B cell (primary cell): ENCODE measurements around the gene HSD11B2. TPM values are rescaled to one million over a fixed set of nuclear protein-coding genes. Genes with fewer than 3 reads are reported as not detected.

Experiments used
- ATAC-seq: fragments of 200-7000 bp; cut with Tn5 transposase; one replicate; pipeline ENCODE4 v1.10.0; 2021; ENCODE audit warnings: low read depth, mild to moderate bottlenecking, moderate number of reproducible peaks, moderate library complexity
- CTCF ChIA-PET: fragments of 350-600 bp; sonication (Branson Sonifier 250); formaldehyde crosslinking; loops from one replicate; lab custom pipeline; 2021; ENCODE audit warnings: antibody characterized with exemption, inconsistent platforms; lab: Charles Lee
- POLR2A ChIA-PET: fragments of 350-600 bp; sonication (Branson Sonifier 250); formaldehyde crosslinking; loops from one replicate; lab custom pipeline; 2021; ENCODE audit warnings: antibody characterized with exemption; lab: Charles Lee
- DNase-seq: peaks from one replicate; pipeline ENCODE4 v3.0.0; 2013
- H2AFZ ChIP-seq: 2 replicates; pipeline ENCODE4 v1.6.1; 2012; ENCODE audit warnings: mild to moderate bottlenecking, low read depth, low read length; ENCODE audit not compliant: insufficient read depth, poor library complexity, severe bottlenecking
- H3K27ac ChIP-seq, 2 donors: 1 replicate in 1 of 2; 2 replicates in 1 of 2; pipeline ENCODE4 v1.5.1; 2012 to 2013; ENCODE audit warnings: low read length in 2 of 2, mild to moderate bottlenecking in 2 of 2, moderate library complexity in 1 of 2
- H3K27me3 ChIP-seq, 4 experiments: fragments of 200-600 bp in 1 of 4; sonication (generic) in 1 of 4; replicated peaks in 1 of 4; 1 replicate in 2 of 4; 2 replicates in 2 of 4; pipeline versions ENCODE4 v1.6.1 to v1.7.0; 2013 to 2016; ENCODE audit warnings: low read length in 3 of 4, mild to moderate bottlenecking in 2 of 4, mixed read lengths in 1 of 4, moderate library complexity in 1 of 4; ENCODE audit not compliant: insufficient read depth in 4 of 4, control insufficient read depth in 3 of 4; ENCODE audit errors: control extremely low read depth in 1 of 4
- H3K36me3 ChIP-seq, 2 experiments: replicated peaks in 1 of 2; 1 replicate in 1 of 2; 2 replicates in 1 of 2; pipeline versions ENCODE4 v1.6.1 to v1.7.1; 2013; ENCODE audit warnings: low read length in 1 of 2; ENCODE audit not compliant: insufficient read depth in 2 of 2, control insufficient read depth in 1 of 2; ENCODE audit errors: control extremely low read depth in 1 of 2, extremely low read depth in 1 of 2
- H3K4me1 ChIP-seq, 2 donors: fragments of 200-600 bp in 1 of 2; sonication (generic) in 1 of 2; 1 replicate in 1 of 2; 2 replicates in 1 of 2; pipeline versions ENCODE4 v1.5.1 to v1.6.1; 2013 to 2017; ENCODE audit warnings: low read length in 2 of 2; ENCODE audit not compliant: control insufficient read depth in 2 of 2, insufficient read depth in 2 of 2
- H3K4me2 ChIP-seq: replicated peaks from 2 replicates; pipeline ENCODE3; 2012; ENCODE audit warnings: mild to moderate bottlenecking, low read depth, low read length; ENCODE audit not compliant: poor library complexity, severe bottlenecking
- H3K4me3 ChIP-seq, 5 experiments: fragments of 200-600 bp in 1 of 5; sonication (generic) in 1 of 5; 1 replicate in 3 of 5; 2 replicates in 2 of 5; pipeline versions ENCODE4 v1.5.1 to v1.7.0; 2011 to 2016; ENCODE audit warnings: low read length in 4 of 5, mild to moderate bottlenecking in 4 of 5, low read depth in 2 of 5, control low read depth in 1 of 5, moderate library complexity in 1 of 5; ENCODE audit not compliant: insufficient read depth in 1 of 5; ENCODE audit errors: control extremely low read depth in 1 of 5, extremely low read depth in 1 of 5
- H3K79me2 ChIP-seq: fragments of 200-600 bp; sonication (generic); one replicate; pipeline ENCODE4 v1.6.0; 2016; ENCODE audit warnings: low read length; ENCODE audit not compliant: control insufficient read depth, insufficient read depth
- H3K9ac ChIP-seq: fragments of 200-600 bp; sonication (generic); 2 replicates; pipeline ENCODE4 v1.6.1; 2017; ENCODE audit warnings: mild to moderate bottlenecking, low read length, moderate library complexity
- H3K9me3 ChIP-seq, 3 donors: one replicate each; pipeline versions ENCODE4 v1.6.1 to v1.7.1; 2013; ENCODE audit warnings: low read length in 2 of 3; ENCODE audit not compliant: control insufficient read depth in 2 of 3, insufficient read depth in 1 of 3; ENCODE audit errors: control extremely low read depth in 1 of 3
- H4K20me1 ChIP-seq: 2 replicates; pipeline ENCODE4 v1.6.0; 2012; ENCODE audit warnings: mild to moderate bottlenecking, low read length; ENCODE audit not compliant: insufficient read depth, control insufficient read depth, poor library complexity, severe bottlenecking
- H3K27ac Mint-ChIP-seq: one replicate; pipeline ENCODE4 v1.8.0; 2021; ENCODE audit warnings: mixed read lengths
- H3K27me3 Mint-ChIP-seq: one replicate; pipeline ENCODE4 v1.8.0; 2021; ENCODE audit warnings: mixed read lengths
- H3K4me1 Mint-ChIP-seq: one replicate; pipeline ENCODE4 v1.8.0; 2021; ENCODE audit warnings: mixed read lengths
- H3K4me3 Mint-ChIP-seq: one replicate; pipeline ENCODE4 v1.8.0; 2021; ENCODE audit warnings: mixed read lengths
- H3K9me3 Mint-ChIP-seq: one replicate; pipeline ENCODE4 v1.8.0; 2022; ENCODE audit warnings: mixed read lengths; ENCODE audit not compliant: insufficient read depth
- CTCF ChIP-seq: fragments of 200-600 bp; IDR thresholded peaks from one replicate; pipeline ENCODE4 v1.8.0; 2022; ENCODE audit warnings: antibody characterized with exemption, mild to moderate bottlenecking
- EZH2 ChIP-seq: IDR thresholded peaks from 2 replicates; pipeline ENCODE4 v1.6.1; 2012; ENCODE audit warnings: borderline replicate concordance, low read depth, mild to moderate bottlenecking, moderate library complexity, low read length; ENCODE audit not compliant: insufficient read depth, poor library complexity, severe bottlenecking
- WGBS: methylation state at CpG from one replicate; pipeline ENCODE4 v1.1.5; 2013; ENCODE audit warnings: missing lambda C conversion rate; ENCODE audit not compliant: insufficient coverage; 5-methylcytosine and 5-hydroxymethylcytosine counted together
- intact Hi-C: fragments of 100-400 bp; cut with micrococcal nuclease; formaldehyde crosslinking; loops from one replicate; pipeline ENCODE4 v1.10.0; 2022
- polyA plus RNA-seq: library from polyadenylated mRNA; depleted of rRNA; stranded (reverse); fragments of >200 nt; gene quantifications from 2 replicates; pipeline ENCODE4 v1.2.3, GENCODE V29; 2012
- total RNA-seq, 2 donors: library from RNA; stranded (reverse); fragments of 120-200 nt in 1 of 2; gene quantifications; 1 replicate in 1 of 2; 2 replicates in 1 of 2; pipeline versions ENCODE4 v1.2.3 to v1.2.4, GENCODE V29; 2013 to 2022

HSD11B2 gene
- total and polyA plus RNA-seq, 2 donors (not counting 1 experiment from before 2014, with no cell fraction given), result 0.09 TPM; not detected in 1

GRCh38 chr16:67474551-67475455 is 43.9 kb downstream of the HSD11B2 start:
- H2AFZ ChIP-seq, result no peak overlapping the region
- TF ChIP-seq EZH2 (no peak), CTCF (no peak)
- no peak overlapping the region for H3K9ac ChIP-seq
- Mint-ChIP-seq H3K4me3 (no peak overlapping the region), H3K27me3 (no peaks in the 10 kb centered on the region), H3K27ac (no peak overlapping the region), H3K9me3 (no peaks in the 10 kb centered on the region), H3K4me1 (peaks cover 58% of the 10 kb centered on the region)
- H3K27ac ChIP-seq, result no peak overlapping the region
- CTCF ChIA-PET, result interaction anchor here (0.5 to 1.9 kb wide), 5 partner anchors 9 to 519 kb away, joined by 3 to 6 read pairs (median 3); no protein-coding TSS in a partner anchor
- no peak overlapping the region for H3K4me2 ChIP-seq
- peaks cover 18 to 28% of the 10 kb centered on the region in 2 donors for H3K4me1 ChIP-seq
- intact Hi-C loops, result no loop called here
- peaks cover 0 to 2% (median 0%) of the 10 kb centered on the region in 3 donors for H3K9me3 ChIP-seq
- 93% methylated on average over 9 of the region's 11 CpGs for WGBS
- DNase-seq (no peak), ATAC-seq (no peak)
- peaks cover 0 to 28% of the 10 kb centered on the region in 2 experiments for H3K36me3 ChIP-seq
- H4K20me1 ChIP-seq, result peaks cover 91% of the 10 kb centered on the region
- POLR2A ChIA-PET, result no interaction called here
- H3K4me3 ChIP-seq, result no peak overlapping the region
- peaks cover 100% of the 10 kb centered on the region for H3K79me2 ChIP-seq
- H3K27me3 ChIP-seq, result no peaks in the 10 kb centered on the region
